ENCODE data around the gene AMPD3. TPM values are rescaled to one million over a fixed set of nuclear protein-coding genes. Genes with fewer than 3 reads are reported as not detected.

Gene AMPD3
- total RNA-seq, 2 donors from 2014 or later, result 21.6 to 28.8 TPM

DNA sequence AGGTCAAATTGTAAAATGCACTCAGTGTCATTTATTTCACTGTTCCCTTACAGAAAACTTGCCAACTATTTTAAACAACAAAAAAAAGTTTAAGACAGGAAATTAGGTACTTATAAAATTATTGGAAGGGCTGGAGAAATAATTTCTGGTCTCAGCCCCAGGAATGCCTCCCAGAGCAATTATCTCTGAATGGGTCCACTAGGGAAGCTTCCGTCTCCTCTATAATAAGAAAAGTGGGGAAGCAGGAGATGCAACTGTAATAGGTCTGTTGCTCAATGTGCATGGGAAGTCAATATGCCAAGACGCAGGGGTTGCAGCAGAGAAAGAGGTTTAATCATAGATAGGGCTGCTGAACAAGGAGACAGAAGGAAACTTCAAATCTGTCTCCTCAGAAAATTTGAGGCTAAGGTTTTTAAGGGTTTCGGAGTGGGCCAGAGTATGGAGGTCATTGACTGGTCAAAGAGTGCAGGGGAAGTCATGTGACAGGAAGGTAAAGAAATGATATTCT lies 96.8 kb downstream of the AMPD3 start:
- no peak for ATAC-seq (replicated peaks in 1 of 2)
- peaks cover 2 to 3% of the 10 kb centered on the region in 2 donors for H3K9me3 Mint-ChIP-seq
- DNase-seq, result no peak
- H3K27me3 Mint-ChIP-seq (ENCODE audit: low read depth), result peaks cover 15% of the 10 kb centered on the region
- no peak overlapping the region for H3K4me3 Mint-ChIP-seq
- peaks cover 0 to 2% of the 10 kb centered on the region in 2 donors for H3K36me3 Mint-ChIP-seq (ENCODE audit: insufficient read depth in 2 of 2)
- H3K27ac Mint-ChIP-seq, result no peak overlapping the region
- no peaks in the 10 kb centered on the region for H3K4me1 Mint-ChIP-seq (ENCODE audit: low read depth)

DNA sequence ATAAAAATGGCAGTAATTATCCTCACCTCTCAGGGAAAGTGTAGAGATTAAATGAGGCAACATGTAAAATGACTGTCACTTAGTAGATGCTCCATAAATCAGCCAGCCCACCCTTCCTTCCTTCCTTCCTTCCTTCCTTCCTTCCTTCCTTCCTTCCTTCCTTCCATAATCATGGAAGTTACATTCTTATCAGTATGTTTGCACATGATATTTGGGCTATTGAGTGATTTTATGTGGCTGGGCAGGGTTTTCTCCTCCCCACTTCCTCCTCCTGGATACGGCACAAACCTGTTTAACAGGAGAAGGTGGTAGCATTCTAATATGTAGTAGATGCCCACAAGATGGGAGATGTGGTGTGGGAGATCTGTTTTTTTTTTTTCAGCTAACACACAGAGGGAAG lies 101.5 kb downstream of the AMPD3 start:
- Mint-ChIP-seq H3K4me3 (no peak overlapping the region), H3K4me1 (ENCODE audit: low read depth) (no peaks in the 10 kb centered on the region), H3K27me3 (ENCODE audit: low read depth) (peaks cover 14% of the 10 kb centered on the region), H3K36me3 (ENCODE audit: insufficient read depth in 2 of 2) (peaks cover 0 to under 1% of the 10 kb centered on the region in 2 donors), H3K9me3 (peaks cover 2 to 3% of the 10 kb centered on the region in 2 donors), H3K27ac (no peak overlapping the region)
- ATAC-seq (replicated peaks in 1 of 2) (no peak), DNase-seq (no peak)

Other genes starting within 250 kb of the AMPD3 start
- gene SBF2, start 161.0 kb upstream of the AMPD3 start, total RNA-seq, result 10 to 100 TPM; 13.4 to 28.8 TPM
- gene ADM, start 150.2 kb upstream of the AMPD3 start, total RNA-seq, result 1 to 10 TPM; 2.0 to 4.6 TPM
- gene RNF141, start 85.9 kb downstream of the AMPD3 start, total RNA-seq, result 10 to 100 TPM; 17.5 to 19.6 TPM
- gene LYVE1, start 113.4 kb downstream of the AMPD3 start, total RNA-seq, result not detected
- gene IRAG1, start 238.5 kb downstream of the AMPD3 start, total RNA-seq, result under 1 TPM in 1 of 2 donors, not detected in 1; 0.09 TPM